HG02840 (cell line): ENCODE measurements around the gene TMEFF2.

Experiments used
- ATAC-seq: cut with Tn5 transposase; IDR thresholded peaks from one replicate; pipeline ENCODE4 v1.9.1; 2021; ENCODE audit warnings: mild to moderate bottlenecking, moderate library complexity, moderate number of reproducible peaks; ENCODE audit not compliant: unreplicated experiment, low FRiP score

Gene TMEFF2, protein sequence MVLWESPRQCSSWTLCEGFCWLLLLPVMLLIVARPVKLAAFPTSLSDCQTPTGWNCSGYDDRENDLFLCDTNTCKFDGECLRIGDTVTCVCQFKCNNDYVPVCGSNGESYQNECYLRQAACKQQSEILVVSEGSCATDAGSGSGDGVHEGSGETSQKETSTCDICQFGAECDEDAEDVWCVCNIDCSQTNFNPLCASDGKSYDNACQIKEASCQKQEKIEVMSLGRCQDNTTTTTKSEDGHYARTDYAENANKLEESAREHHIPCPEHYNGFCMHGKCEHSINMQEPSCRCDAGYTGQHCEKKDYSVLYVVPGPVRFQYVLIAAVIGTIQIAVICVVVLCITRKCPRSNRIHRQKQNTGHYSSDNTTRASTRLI

DNA sequence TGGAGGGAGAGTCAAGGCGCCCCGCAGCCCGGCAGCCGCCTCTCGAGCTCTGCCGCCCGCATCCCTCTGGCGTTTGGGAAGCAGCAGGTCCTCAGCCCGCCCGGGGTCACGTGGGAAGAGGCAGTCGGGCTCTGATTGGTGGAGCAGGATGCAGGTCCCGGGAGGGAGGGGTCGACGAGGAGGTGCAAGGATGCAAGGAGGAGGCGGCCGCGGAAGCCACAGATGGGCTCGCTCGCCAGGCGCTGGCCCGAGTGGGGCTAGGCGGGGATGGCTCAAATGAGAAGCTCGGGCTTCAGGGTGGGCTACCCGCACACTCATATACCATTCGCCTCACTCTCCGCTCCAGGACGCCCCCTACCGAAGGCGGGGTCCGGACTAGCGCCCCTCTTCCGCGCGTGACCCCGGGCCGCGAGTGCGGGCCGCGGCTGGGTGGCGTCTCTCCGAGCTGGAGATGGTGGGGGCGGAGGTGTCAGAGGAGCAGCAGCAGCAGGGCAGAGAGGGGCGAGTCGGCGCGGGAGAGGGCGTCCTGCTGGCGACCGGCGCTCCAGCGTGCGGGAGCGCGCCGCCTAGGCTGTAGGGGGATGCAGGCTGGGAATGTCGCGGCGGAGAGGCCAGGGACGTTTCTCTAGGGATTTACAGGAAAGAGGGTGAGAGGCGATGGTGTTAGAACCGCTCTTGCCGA, at the start of gene TMEFF2:
TMEFF2 (minus strand) TSS at position 68 of the 682 bp plus-strand sequence. CDS start 409 bp downstream, outside the sequence.
- ATAC-seq = no peak

DNA sequence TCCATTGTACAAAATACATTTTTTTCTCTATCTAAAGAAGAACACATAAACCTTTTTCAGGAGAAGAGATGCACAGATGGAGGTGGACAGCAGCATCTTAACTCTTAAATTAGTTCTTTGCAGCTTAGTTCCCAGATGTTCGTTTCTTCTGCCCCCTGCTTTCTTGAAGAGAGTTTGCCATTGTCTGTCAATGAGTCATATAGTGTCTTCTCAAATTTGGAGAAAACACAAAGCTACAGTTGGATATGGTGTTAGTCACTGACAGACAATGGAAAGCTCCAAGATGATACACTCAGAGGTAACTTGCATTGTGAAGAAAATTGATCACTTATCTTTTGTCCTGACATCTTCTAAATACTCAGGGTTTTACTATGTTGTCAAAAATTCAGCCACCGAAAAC, 48.8 kb upstream of the TMEFF2 start:
- ATAC-seq = no peak

DNA sequence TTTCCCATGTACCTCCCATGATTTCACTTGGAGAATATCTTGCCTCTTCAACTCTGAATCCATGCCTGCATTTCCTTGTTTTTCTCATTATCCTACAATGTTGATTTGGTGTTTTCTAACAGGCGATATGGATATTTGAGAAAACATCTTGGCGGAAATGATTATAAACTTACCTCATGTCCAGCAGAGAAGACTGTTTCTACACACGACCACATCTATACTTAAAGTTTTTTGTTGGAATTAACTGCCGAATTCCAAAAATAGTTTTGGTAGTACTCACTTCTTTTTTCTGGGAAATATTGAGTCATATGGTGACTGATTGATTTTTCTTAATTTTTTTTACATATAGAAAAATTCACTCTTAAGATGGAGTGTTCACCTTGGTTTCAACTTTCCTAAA, 41.4 kb upstream of the TMEFF2 start:
- no peak for ATAC-seq

DNA sequence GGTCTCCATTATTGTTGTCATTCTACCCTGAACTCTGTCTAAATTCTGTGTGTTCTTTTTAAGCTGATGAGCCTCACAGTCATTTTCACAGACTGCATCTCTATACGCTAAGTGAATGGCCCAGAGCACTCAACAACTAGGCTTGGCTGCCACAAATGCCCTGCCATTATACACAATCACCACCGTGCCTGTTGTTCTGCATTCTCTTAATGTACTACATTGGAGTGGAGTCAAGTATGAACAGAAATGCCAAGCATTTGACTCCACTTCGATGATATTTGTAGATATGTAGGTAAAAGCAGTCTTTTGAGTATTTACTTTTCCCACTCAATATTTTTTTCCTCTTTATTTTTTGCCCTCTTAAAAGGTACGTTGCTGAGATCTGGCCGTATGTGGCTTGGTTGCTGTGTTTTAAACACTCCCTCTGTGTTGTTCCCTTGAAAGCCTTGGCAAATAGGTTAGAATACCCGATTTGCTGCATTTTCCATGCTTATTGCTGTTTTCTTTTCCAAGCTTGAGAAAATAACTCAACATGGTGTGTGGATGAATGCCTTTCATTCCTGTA, 36.2 kb upstream of the TMEFF2 start:
- no peak for ATAC-seq

DNA sequence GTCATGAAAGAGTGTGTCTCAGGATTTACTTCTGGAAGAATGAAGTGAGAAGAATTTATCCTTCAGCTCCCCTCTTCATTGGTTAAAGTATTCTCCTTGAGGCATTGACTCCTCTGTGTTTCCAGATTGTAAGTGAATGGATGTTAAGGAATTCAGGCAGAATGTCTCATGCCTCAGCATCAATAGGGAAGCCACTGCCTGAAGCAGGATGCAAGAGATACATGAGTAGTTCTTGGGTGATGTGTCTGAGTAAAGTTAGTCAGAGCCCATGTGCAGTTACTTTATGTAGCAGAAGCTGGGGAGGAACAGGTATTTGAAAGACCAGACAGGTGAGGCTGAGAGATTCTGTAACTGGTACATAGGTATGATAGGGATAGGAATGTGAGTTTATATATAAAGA, 34.0 kb upstream of the TMEFF2 start:
- no peak for ATAC-seq

DNA sequence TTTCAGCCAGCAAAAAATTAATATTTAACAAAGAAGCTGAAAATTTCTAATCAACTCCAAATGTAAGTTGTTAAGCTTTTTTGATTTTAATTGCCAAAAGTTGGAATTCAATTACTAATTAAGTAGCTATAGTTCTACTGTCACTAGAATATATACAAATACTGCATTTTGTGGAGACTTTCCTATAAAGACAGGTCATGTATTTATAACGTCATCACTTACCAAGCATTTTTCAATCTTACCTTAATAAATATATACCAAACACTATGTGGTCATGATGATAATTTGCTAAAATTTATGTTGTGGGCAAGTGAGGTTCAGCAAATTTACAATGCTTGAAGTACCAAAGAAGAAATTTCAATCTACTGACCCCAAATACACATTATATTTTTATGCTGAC, 24.2 kb upstream of the TMEFF2 start:
- ATAC-seq = no peak

DNA sequence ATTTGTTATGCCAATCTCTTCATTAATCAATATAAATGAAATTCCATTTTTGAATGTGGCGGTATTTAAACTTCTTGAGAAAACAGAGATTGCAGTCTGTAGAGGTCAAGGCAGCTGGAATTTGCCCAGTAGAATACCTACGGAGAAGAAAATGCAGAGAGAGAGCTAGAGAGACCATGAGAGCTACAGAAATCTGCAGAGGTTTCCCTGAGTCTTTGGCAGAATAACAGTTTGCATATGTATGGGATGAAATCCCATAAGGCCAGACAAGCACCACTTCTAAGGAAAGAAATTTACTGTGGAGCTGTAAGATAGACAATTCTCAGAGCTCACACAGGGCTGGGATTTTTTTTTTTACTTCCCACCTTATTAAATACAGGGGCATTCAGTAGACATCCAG, 23.6 kb upstream of the TMEFF2 start:
- ATAC-seq = no peak

DNA sequence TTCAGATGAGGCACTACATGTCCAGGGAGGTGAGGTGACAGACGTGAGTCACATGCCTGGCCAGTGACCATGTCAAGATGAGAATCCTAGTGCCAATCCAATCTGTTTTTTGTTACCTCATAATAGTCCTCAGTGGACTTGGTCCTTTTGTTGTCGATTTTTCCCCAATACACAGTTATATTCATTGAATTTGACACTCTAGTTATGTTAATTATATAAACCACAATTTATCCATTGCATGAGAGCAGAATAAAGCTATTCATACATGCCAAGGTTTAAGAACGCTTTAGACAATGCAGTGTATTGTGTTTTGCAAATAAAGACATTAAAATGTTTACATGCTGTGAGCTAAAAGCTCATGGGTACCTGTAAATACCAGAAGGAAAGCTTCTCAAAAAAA, 21.6 kb upstream of the TMEFF2 start:
- no peak for ATAC-seq

DNA sequence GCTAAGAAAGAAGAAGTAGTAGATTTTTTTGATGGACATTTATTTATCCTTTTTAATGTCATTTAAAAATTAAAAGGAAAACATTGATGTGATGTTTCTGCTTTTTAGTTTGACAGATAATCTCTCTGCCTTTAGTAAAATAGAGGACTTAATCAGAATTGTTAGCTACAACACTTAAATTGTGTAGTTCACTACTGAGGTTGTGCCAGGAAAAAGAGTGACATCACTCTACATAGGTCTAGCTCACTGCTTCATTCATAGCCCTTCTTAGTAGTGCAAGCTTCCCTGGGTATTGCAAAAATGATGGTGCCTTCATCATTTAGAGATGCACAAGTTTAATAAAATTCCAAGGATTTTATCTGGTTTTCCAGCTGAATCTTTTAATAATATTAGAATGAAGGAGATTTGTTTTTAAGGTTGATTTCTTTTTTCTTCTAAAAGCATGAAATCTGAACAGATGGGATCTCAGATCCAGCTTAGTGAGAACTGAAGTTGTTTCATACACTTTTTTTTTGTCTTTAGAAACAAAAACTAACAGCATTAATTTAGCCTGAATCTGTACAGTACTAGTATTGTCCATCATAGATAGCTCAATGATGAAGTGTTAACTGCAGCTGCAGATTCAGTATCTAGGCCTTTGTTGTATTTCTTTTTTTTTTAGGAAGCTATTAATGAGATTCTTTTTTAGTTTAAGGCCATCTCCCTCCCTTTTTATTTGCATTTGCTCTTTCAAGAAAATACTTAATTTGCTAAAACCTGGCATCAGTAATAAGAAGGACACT, 20.6 kb upstream of the TMEFF2 start:
- no peak for ATAC-seq

DNA sequence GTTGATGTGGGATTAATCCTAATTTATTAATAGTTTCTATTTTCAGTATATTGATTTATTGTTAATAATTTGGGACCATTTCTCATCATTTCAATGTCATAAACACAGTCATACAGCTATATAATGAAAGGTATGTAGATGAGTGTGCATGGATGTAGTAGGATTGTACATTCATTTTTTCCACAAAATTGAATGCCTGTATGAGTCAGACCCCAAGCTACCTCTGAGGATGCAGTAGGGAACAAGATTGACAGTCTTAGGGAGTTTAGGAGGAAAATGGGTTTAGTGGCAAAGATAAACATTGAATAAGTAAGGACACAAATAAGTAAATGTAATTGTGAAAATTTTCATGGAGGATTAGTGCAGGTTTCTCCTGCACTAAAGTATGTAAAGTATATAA, 14.1 kb upstream of the TMEFF2 start:
- no peak for ATAC-seq

DNA sequence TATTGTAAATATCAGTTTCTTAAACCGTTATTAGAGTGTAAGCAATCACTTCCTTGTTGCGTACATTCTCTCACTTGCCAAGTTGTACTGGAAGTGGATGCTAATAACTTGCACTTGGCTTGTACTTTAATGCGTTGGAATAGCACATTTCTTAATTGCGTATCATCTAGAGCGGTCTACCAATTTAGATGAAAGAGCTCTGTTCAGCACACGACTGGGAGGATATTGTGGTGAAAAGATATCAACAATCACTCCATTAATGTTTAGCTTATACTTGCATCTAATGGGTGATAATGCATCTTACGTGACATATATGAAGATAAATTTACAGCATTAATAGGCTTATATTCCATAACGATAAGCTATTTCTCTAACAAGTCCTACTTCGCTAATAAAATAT, 11.7 kb upstream of the TMEFF2 start:
- no peak for ATAC-seq

DNA sequence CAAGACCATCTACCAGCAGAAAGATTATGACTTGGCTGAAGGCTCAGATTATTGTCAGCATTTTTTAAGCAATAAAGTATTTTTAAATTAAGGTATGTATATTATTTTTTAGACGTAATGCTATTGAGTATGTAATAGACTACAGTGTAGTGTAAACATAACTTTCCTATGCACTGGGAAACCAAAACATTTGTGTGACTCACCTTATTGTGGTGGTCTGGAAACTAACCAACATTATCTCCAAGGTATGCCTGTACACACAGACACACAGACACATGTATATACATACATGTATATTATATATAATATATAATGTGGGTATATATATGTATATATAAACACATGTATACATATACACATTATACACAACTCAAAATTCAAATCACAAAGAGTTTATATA, 9.1 kb upstream of the TMEFF2 start:
- no peak for ATAC-seq

DNA sequence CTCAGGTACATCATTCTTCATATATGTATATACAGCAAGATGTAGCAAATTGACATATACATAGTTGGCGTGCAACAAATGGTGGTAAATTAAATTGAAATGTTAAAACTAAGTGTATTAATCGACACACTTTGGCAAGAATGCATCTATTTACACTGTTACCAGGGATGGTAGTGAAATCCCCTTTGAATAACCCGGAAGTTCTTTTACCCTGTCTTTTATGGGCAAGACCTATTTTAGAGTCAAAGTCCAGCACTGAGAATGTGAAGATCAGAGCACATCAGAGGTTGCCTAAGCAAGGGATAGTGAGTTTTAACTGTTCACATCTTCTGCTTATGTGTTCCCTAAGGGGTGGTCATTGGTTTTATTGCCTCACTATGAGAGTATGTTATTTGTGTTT, 7.6 kb upstream of the TMEFF2 start:
- ATAC-seq = no peak

DNA sequence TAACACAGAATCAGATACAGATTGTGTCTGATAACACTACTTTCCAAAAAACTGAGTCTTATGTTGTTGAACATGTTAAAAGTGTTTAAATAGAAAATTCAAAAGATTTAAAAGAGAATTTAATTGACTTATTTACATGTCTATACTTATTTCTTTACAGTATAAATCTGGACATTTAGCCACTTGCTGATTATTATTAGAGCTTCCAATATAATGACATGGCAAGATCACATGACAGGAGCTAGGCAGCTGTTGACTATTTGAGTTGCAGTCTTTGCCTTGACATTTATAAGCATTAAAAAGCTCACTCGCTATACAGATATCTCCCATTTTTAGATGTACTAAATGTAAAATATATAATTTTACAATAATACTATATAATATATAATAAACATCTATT, 6.4 kb upstream of the TMEFF2 start:
- no peak for ATAC-seq

DNA sequence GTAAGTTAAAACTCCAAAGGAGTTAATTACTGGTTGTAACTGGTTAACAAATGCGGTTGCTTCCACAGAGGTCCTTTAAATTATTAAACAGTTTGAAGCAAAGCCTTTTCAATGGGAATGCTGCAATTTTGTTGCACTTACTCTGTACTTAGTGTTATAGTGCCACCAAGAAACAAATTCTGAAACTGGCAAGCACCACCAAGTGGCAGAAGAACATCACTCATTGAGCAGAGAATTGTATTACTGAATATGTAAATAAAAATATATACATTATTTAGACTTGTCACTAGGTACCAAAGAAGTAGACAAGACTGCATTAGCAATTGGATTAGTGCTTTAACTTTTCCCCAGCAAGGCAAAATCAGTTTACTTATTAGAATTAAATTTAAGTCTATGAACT, 2.6 kb upstream of the TMEFF2 start:
- ATAC-seq = no peak

DNA sequence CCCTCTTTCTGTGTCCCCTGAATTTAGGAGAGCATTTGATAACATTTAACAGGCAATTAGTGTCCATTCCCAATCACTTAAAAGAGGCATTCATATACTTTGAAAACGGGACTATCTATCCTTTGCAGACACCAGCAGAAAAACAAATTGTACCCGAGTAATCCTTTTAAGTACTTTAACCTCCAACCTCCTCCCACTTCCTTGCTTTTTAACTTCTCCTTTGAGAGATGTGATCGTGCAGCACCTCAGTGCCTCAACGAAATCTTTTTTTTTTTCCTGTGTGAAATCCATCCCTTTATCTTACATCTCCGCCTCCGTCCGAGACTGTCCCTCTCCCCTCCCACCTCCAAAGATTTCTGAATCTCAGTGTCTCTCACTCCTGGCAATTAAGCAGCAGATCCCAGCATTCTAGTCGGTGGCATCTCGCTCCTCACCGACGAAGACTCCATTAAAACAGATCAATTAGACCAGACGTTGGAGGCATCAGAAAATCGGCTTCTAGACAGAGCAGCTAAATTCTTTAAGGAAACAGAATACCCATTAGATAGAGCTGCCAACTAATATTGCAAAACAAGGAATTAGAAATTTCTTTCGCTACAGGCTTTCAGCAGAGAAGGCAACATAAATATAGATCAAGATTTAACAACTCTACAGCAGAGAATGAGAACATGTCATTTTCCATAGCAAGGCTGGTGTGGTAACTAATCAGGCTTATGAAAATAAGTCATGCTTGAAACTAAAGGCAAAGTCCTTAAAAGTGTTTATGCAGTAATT, 1.9 kb upstream of the TMEFF2 start:
- ATAC-seq = no peak

DNA sequence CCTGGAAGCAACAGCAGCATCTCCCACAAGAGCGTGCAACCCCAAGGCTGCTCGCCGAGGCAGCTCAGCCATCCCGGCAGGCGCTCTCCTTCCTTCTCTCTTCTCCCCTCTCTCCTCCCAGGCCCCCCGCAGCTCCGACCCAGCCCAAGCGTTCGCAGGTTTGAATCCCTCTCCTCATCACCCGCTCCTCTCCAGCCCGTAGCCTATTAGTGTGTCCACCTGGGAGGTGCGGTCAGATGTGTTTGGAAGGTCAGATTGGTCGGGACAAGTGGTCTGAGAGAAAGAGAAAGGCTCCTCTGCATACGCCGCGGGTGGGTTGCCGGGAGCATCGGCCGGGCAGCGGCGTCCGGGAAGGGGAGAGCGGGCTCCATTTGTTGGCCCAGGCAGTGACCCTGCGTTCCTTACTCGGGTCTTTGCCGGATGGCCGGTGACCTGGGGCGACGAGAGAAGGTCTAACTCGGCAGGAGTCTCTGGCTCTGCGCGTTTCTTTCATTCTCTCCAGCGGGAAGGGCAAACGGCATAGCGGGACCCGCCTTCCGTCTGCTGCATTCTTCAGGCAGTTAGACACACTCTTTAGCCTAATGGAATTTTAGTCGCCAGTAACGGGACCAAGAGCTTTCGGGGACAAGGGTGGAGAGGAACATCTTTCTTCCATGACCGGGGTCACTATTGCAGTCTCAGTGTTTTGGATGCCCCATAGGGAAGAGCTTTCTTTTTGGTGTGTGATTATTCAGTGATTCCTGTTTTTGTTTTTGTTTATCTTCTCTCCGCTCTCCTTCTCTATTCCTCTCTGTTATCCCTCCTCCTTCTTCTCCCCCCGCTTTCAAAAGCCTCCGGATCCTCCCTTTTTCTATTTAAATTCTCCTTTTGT, 1.1 kb upstream of the TMEFF2 start:
- ATAC-seq = no peak

DNA sequence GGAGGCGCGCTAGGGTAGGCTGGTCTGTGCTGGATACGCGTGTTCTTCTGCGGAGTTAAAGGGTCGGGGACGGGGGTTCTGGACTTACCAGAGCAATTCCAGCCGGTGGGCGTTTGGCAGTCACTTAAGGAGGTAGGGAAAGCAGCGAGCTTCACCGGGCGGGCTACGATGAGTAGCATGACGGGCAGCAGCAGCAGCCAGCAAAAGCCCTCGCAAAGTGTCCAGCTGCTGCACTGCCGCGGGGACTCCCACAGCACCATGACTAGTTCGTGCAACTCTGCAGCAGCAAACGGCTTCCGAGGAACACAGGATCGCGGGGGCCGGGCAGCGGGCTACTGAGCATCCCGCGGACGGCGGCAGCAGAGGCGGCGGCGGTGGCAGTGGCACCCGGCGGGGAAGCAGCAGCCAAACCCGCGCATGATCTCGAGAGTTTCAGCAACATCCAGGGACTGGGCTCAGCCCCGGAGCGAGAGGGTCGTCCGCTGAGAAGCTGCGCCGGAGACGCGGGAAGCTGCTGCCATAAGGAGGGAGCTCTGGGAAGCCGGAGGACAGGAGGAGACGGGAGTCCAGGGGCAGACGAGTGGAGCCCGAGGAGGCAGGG, 368 bp downstream of the TMEFF2 start:
- no peak for ATAC-seq

DNA sequence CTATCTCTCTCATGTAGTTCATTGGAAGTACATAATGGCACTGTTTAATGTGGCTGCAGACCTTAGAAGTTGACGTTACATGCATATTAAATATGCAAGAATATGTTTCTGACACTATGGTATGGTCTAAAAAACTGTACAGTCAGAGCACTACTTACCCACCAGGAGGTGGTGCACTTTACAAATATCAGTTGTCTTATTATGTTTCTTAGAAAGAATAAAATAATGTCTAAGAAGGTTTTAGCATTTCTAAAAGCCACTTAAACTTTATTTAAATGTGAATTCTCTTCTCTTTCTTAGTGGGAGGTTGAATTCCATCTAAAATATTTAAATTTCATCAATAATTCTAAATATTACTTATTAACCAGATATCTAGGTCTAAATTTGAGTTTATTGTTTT, 4.3 kb downstream of the TMEFF2 start:
- no peak for ATAC-seq
